ENCODE results near the gene EDC4. TPM values are rescaled to one million over a fixed set of nuclear protein-coding genes. Genes with fewer than 3 reads are reported as not detected.

The EDC4 gene
- total and polyA plus RNA-seq, 9 of the 15 experiments (the other 6 are each of a cell fraction or from before 2014, with no cell fraction given): 1.1 to 131 (median 74.0) TPM

DNA sequence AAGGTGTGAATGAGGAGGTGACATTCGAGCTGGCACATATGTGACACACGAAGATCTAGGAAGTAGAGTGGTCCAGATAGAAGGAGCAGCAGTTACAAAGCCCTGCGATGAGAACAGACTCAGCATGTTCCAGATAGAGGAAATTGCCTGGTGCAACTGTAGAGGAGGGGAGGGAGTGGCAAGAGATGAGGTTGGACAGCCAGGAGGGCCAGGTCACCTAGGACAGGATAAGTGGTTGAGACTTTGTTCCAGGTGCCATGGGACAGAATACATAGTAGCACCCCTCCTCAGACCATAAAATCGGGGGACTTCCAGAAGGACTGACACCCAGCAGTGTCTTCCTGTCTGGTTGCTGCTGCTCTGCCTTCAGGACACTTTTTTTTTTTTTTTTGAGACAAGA, 14.4 kb upstream of the EDC4 start (continued):
- TF ChIP-seq ARID2 (IDR thresholded peaks at IDR 0.05): no peak
- no peak for TF ChIP-seq GTF2E2 (tag; IDR thresholded peaks at IDR 0.05)
- peak; percentile 27; the same call in 1 of the 2 replicates for TF ChIP-seq ETV5 (CRISPR knock-in tag; IDR thresholded peaks at IDR 0.05; ENCODE audit: low read depth)

DNA sequence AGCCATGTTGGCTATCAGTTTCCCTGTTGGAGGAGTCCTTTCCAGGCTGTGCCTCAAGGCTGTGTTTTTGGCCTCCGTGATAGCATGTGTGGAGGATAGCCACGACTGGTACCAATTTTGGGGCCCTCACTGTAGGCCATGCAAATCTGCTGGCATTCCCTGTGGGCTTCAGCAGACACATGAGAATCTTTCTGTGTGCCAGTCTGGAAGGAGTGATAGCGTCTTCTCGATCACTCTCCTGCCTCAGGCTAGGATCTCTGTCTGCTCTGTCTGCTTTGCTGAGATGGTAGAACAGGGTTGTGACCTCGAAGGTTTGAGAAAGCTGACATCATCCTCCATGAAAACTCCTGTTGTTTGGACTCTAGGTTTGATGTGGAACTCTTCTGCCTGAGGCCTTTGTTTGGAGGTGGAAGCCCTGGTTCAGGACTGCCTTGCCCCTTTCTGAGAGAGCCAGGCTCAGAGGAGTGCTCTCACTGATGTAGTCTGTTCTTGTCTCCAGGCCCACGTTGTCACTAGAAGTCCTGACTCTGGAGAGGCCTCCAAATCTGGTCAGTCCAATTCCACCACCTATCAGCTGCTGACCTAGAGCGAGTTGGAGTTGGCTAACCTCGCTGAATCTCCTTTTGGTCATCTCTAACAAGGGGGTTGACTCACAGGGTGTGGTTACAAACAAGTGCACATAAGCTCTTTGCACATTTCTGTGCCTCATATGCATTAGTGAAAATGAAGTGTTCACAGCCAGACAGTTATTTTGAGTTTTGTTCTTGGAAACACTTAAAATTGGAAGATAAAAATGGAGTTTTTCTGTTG, 12.1 kb upstream of the EDC4 start:
- no TSS peak for BruUV-seq (replicated peaks)
- peak in 1 of 4 experiments; percentile 41 for DNase-seq (ENCODE audit: extremely low read depth in 1 of 4, low spot score in 3 of 4)
- ChIA-PET CTCF (ENCODE audit: low intra/inter-chr PET ratio) (no interaction called here), POLR2A (interaction anchor here (0.7 to 1.5 kb wide), 2 partner anchors 11 to 15 kb away, joined by 3 to 5 read pairs; no protein-coding TSS in a partner anchor)
- Histone ChIP-seq H3K9me1 (ENCODE audit: control insufficient read depth, insufficient read depth, low read length) (peaks cover 6% of the 10 kb centered on the region), H3K4me3 (no peak overlapping the region), H3K4me1 (replicated peaks in 1 of 2; ENCODE audit: control insufficient read depth in 2 of 2, insufficient read depth in 2 of 2, low read length in 2 of 2) (peaks cover 19 to 29% of the 10 kb centered on the region in 2 experiments), H3K4me2 (ENCODE audit: insufficient read depth, low read length) (no peak overlapping the region), H3K27me3 (ENCODE audit: control insufficient read depth in 2 of 2, insufficient read depth in 2 of 2, low read length in 2 of 2) (no peaks in the 10 kb centered on the region), H2AFZ (ENCODE audit: low read depth, low read length) (no peak overlapping the region), H3K9me3 (replicated peaks; ENCODE audit: control insufficient read depth, insufficient read depth, low read depth, low read length) (no peaks in the 10 kb centered on the region), H3K79me2 (ENCODE audit: control insufficient read depth, insufficient read depth, low read length) (peaks cover 85% of the 10 kb centered on the region), H3K36me3 (ENCODE audit: control insufficient read depth, insufficient read depth, low read length) (peaks cover 62% of the 10 kb centered on the region), H4K20me1 (replicated peaks; ENCODE audit: control insufficient read depth, insufficient read depth, low read length) (peaks cover 43% of the 10 kb centered on the region), H3K27ac (ENCODE audit: extremely low read depth, low read depth, low read length) (peak overlapping the region; percentile 23; the same call in 1 of the 3 replicates), H3K9ac (ENCODE audit: insufficient read depth in 1 of 2, low read depth in 2 of 2, low read length in 2 of 2) (peak overlapping the region in 1 of 2 experiments; percentile 62; a peak in 1 of 4 replicates)
- WGBS (ENCODE audit: insufficient coverage, low coverage, missing lambda C conversion rate): 56% methylated on average over 8 of the region's 8 CpGs
- in situ Hi-C loops (cut with MboI) (no loop called here), intact Hi-C loops (cut with micrococcal nuclease) (no loop called here)
- peak; percentile 19 for FAIRE-seq
- peak; percentile 10; the same call in 1 of the 3 replicates for ATAC-seq
- TF ChIP-seq, protein P1, sequence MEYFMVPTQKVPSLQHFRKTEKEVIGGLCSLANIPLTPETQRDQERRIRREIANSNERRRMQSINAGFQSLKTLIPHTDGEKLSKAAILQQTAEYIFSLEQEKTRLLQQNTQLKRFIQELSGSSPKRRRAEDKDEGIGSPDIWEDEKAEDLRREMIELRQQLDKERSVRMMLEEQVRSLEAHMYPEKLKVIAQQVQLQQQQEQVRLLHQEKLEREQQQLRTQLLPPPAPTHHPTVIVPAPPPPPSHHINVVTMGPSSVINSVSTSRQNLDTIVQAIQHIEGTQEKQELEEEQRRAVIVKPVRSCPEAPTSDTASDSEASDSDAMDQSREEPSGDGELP (CRISPR knock-in tag; IDR thresholded peaks at IDR 0.05; ENCODE audit: borderline replicate concordance): peak; percentile 28
- TF ChIP-seq HEY1 (CRISPR knock-in tag; IDR thresholded peaks at IDR 0.05; ENCODE audit: borderline replicate concordance) (no peak), MIER1 (IDR thresholded peaks at IDR 0.05; ENCODE audit: low read depth) (no peak), SRSF3 (IDR thresholded peaks at IDR 0.05; ENCODE audit: insufficient read depth, low read length) (no peak), BRF1 (IDR thresholded peaks at IDR 0.05; ENCODE audit: borderline replicate concordance, extremely low read depth, insufficient read length) (no peak), TEAD1 (CRISPR knock-in tag; IDR thresholded peaks at IDR 0.05) (no peak), SMAD3 (CRISPR knock-in tag; conservative IDR thresholded peaks at IDR 0.05) (no peak), JUN (IDR thresholded peaks at IDR 0.05; ENCODE audit: borderline replicate concordance, low read depth, low read length) (no peak), JUN (CRISPR knock-in tag; IDR thresholded peaks at IDR 0.05; ENCODE audit: borderline replicate concordance) (0 out of 2 replicates have a peak, but pooled peaks have one; percentile 37), RBM34 (IDR thresholded peaks at IDR 0.05; ENCODE audit: borderline replicate concordance, insufficient read depth, low read length) (no peak), NFE2 (IDR thresholded peaks at IDR 0.05; ENCODE audit: low read depth) (no peak), MEF2D (tag; conservative IDR thresholded peaks at IDR 0.05; ENCODE audit: low read depth) (no peak), STAT5A (IDR thresholded peaks at IDR 0.05; ENCODE audit: borderline replicate concordance, low read length) (no peak), MCM2 (IDR thresholded peaks at IDR 0.05; ENCODE audit: low read depth) (no peak), GABPB2 (CRISPR knock-in tag; conservative IDR thresholded peaks at IDR 0.05) (no peak), CC2D1A (IDR thresholded peaks at IDR 0.05) (no peak)
- TF ChIP-seq, protein P2, sequence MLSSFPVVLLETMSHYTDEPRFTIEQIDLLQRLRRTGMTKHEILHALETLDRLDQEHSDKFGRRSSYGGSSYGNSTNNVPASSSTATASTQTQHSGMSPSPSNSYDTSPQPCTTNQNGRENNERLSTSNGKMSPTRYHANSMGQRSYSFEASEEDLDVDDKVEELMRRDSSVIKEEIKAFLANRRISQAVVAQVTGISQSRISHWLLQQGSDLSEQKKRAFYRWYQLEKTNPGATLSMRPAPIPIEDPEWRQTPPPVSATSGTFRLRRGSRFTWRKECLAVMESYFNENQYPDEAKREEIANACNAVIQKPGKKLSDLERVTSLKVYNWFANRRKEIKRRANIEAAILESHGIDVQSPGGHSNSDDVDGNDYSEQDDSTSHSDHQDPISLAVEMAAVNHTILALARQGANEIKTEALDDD (IDR thresholded peaks at IDR 0.05): peak; percentile 92
